Esophagus muscularis mucosa (tissue), 4 donors: ENCODE results near the gene CTNNA1. TPM values are rescaled to one million over a fixed set of nuclear protein-coding genes. Genes with fewer than 3 reads are reported as not detected.

Source experiments
- DNase-seq: peaks from one replicate; pipeline ENCODE4 v3.0.0-alpha.2; 2017; ENCODE audit errors: extremely low spot score
- H3K27ac ChIP-seq, 4 donors: fragments of 200-600 bp; sonication (generic); replicated peaks in 1 of 4; 1 replicate in 3 of 4; 2 replicates in 1 of 4; pipeline ENCODE4 v1.5.1; 2016 to 2019; ENCODE audit warnings: mild to moderate bottlenecking in 1 of 4
- H3K27me3 ChIP-seq, 4 donors: fragments of 200-600 bp; sonication (generic); one replicate each; pipeline versions ENCODE4 v1.5.1 to v1.6.0; 2016 to 2019
- H3K36me3 ChIP-seq, 4 donors: fragments of 200-600 bp; sonication (generic); one replicate each; pipeline ENCODE4 v1.5.1; 2016 to 2019
- H3K4me1 ChIP-seq, 4 donors: fragments of 200-600 bp; sonication (generic); one replicate each; pipeline ENCODE4 v1.5.1; 2016 to 2019
- H3K4me3 ChIP-seq, 4 donors: fragments of 200-600 bp; sonication (generic); 1 replicate in 2 of 4; 2 replicates in 2 of 4; pipeline ENCODE4 v1.5.1; 2016 to 2019; ENCODE audit warnings: mild to moderate bottlenecking in 4 of 4, moderate library complexity in 1 of 4
- H3K9me3 ChIP-seq, 4 donors: fragments of 200-600 bp; sonication (generic); 1 replicate in 3 of 4; 2 replicates in 1 of 4; pipeline ENCODE4 v1.5.1; 2016 to 2019
- CTCF ChIP-seq, 3 experiments: fragments of 200-600 bp in 2 of 3; fragments of 450-650 bp in 1 of 3; sonication (generic) in 2 of 3; IDR thresholded peaks; one replicate each; pipeline ENCODE4 v1.5.1; 2017 to 2019; ENCODE audit warnings: antibody characterized with exemption in 3 of 3, mild to moderate bottlenecking in 2 of 3, moderate library complexity in 1 of 3
- EP300 ChIP-seq: sonication (generic); formaldehyde crosslinking; IDR thresholded peaks from one replicate; pipeline ENCODE4 v1.6.1; 2017; ENCODE audit warnings: antibody characterized with exemption
- POLR2A ChIP-seq: fragments of 450-650 bp; IDR thresholded peaks from one replicate; pipeline ENCODE4 v1.6.1; 2017; ENCODE audit warnings: antibody characterized with exemption, moderate library complexity, mild to moderate bottlenecking, low read depth
- POLR2AphosphoS5 ChIP-seq, 2 donors: sonication (generic); formaldehyde crosslinking; IDR thresholded peaks; one replicate each; pipeline ENCODE4 v1.6.1; 2017; ENCODE audit warnings: antibody characterized with exemption in 2 of 2
- WGBS: methylation state at CpG from one replicate; pipeline ENCODE4 v1.1.5; 2018; 5-methylcytosine and 5-hydroxymethylcytosine counted together
- intact Hi-C: fragments of 100-400 bp; cut with DNase I; formaldehyde crosslinking; loops from one replicate; pipeline ENCODE4 v1.15.1; 2023
- total RNA-seq, 4 donors: library from RNA; depleted of rRNA; stranded (reverse); fragments of >200 nt; gene quantifications; one replicate each; pipeline versions ENCODE4 v1.1.0 to v1.2.1, GENCODE V29; 2016

Gene CTNNA1
- total RNA-seq, 4 donors from 2014 or later = 335 to 423 (median 369) TPM

DNA sequence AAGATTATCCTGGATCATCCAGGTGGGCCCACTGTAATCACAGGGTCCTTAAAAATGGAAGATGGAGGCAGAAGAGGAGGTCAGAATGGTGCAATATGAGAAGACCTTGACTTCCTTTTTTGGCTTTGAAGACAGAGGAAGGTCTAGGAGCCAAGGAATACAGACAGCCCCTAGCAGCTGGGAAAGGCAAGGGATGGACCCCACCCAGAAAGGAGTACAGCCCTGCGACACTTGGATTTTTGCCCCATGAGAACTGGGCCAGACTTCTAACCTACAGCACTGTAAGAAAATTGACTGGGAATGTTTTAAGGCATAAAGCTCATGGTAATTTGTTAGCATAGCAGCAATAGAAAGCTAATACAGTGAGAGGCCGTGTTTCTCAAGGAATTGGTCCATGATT lies 188.8 kb downstream of the CTNNA1 start:
- H3K27me3 ChIP-seq = no peaks in the 10 kb centered on the region
- H3K27ac ChIP-seq = no peak overlapping the region
- intact Hi-C loops = no loop called here
- peaks cover 4 to 24% (median 14%) of the 10 kb centered on the region in 4 donors for H3K36me3 ChIP-seq
- no peak for DNase-seq
- TF ChIP-seq POLR2A (no peak), POLR2AphosphoS5 (IDR thresholded peaks at IDR 0.05) (no peak), CTCF (IDR thresholded peaks at IDR 0.05) (no peak), EP300 (no peak)
- H3K9me3 ChIP-seq = no peaks in the 10 kb centered on the region
- 82% methylated on average over 2 of the region's 2 CpGs for WGBS
- H3K4me1 ChIP-seq = peaks cover 5 to 18% (median 8%) of the 10 kb centered on the region in 4 donors
- H3K4me3 ChIP-seq = no peak overlapping the region

- Histone ChIP-seq H3K9me3 (no peaks in the 10 kb centered on the region), H3K36me3 (peaks cover 10 to 31% (median 22%) of the 10 kb centered on the region in 4 donors), H3K4me1 (peaks cover under 1 to 16% (median 3%) of the 10 kb centered on the region in 4 donors), H3K27ac (no peak overlapping the region), H3K4me3 (no peak overlapping the region), H3K27me3 (no peaks in the 10 kb centered on the region)
- intact Hi-C loops = no loop called here
- 86% methylated on average over 3 of the region's 3 CpGs for WGBS
- DNase-seq = no peak
- TF ChIP-seq POLR2A (no peak), CTCF (IDR thresholded peaks at IDR 0.05) (no peak), EP300 (no peak), POLR2AphosphoS5 (IDR thresholded peaks at IDR 0.05) (no peak)
These were observed 189.6 kb downstream of the CTNNA1 start for GRCh38 chr5:138942861-138943260.

GRCh38 chr5:138943599-138944173 lies 190.5 kb downstream of the CTNNA1 start:
- no peak overlapping the region for H3K4me3 ChIP-seq
- peaks cover 0 to 24% (median 9%) of the 10 kb centered on the region in 4 donors for H3K4me1 ChIP-seq
- no peaks in the 10 kb centered on the region for H3K27me3 ChIP-seq
- no peak overlapping the region for H3K27ac ChIP-seq
- peaks cover 10 to 33% (median 25%) of the 10 kb centered on the region in 4 donors for H3K36me3 ChIP-seq
- 93% methylated on average over 5 of the region's 6 CpGs for WGBS
- TF ChIP-seq POLR2AphosphoS5 (IDR thresholded peaks at IDR 0.05) = no peak
- no peak for TF ChIP-seq POLR2A
- no peak for TF ChIP-seq CTCF (IDR thresholded peaks at IDR 0.05)
- TF ChIP-seq EP300 = no peak
- intact Hi-C loops = no loop called here
- H3K9me3 ChIP-seq = no peaks in the 10 kb centered on the region
- no peak for DNase-seq

DNA sequence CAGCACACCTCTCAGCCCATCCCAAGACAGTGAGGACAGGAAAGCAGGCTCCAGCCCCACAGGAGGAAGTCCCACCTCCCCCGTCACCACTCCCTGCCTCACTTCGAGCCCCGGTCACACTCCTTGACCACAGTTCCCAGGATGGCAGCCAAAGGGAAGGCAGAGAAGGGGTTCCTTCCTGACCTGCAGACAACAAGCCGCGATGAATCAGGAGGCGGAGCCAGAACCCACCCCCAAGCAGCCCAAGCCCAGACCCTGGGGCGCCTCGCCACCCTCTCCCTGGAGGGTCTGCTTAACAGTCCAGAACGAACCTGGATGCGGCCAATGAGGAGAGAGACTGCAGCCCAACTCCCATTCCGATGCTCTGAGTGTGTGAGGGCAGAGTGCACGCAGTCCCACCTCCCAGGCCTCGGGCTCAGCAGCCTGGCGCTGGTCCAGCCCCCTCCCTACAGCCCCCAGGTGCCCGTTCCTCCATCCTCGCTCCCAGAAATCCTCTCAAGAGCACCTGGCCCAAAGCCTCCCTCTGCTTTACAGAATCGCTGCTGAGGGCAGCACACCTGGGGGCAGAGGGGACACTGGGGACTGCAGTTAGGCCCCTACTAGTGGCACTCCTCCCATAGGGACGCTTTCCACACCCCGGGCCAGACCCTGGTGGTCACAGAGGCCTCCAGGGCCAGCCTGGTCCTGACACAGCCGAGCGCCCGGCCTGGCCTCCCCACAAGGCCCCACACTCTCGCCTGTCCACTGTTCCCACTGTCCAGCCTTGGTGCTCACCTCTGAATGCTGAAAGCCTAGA lies 191.5 kb downstream of the CTNNA1 start:
- peaks cover 6 to 29% (median 18%) of the 10 kb centered on the region in 4 donors for H3K4me1 ChIP-seq
- H3K9me3 ChIP-seq = no peaks in the 10 kb centered on the region
- no peak overlapping the region for H3K4me3 ChIP-seq
- intact Hi-C loops = no loop called here
- no peaks in the 10 kb centered on the region for H3K27me3 ChIP-seq
- 77% methylated on average over 10 of the region's 23 CpGs for WGBS
- TF ChIP-seq CTCF (IDR thresholded peaks at IDR 0.05) (no peak), POLR2AphosphoS5 (IDR thresholded peaks at IDR 0.05) (no peak), POLR2A (no peak), EP300 (no peak)
- peaks cover 10 to 33% (median 25%) of the 10 kb centered on the region in 4 donors for H3K36me3 ChIP-seq
- DNase-seq = no peak
- no peak overlapping the region for H3K27ac ChIP-seq
